ENCODE data around the gene MAP7D2.

GRCh38 chrX:20147561-20147960, 30.9 kb upstream of the MAP7D2 start:
- TF ChIP-seq CTCF (conservative IDR thresholded peaks at IDR 0.05; ENCODE audit: low read depth, low read length) (no peak), EZH2phosphoT487 (IDR thresholded peaks at IDR 0.05; ENCODE audit: borderline replicate concordance, low read length) (no peak)
